Peyer's patch (tissue), 4 donors: ENCODE results near the gene SNRNP200. TPM values are rescaled to one million over a fixed set of nuclear protein-coding genes. Genes with fewer than 3 reads are reported as not detected.

Experiments
- DNase-seq, 3 donors: peaks; one replicate each; pipeline ENCODE4 v3.0.0-alpha.2; 2017 to 2019
- H3K27ac ChIP-seq, 4 donors: fragments of 200-600 bp; sonication (generic); one replicate each; pipeline ENCODE4 v1.5.1; 2016 to 2019
- H3K27me3 ChIP-seq, 2 donors: fragments of 200-600 bp; sonication (generic); one replicate each; pipeline ENCODE4 v1.5.1; 2019
- H3K36me3 ChIP-seq, 3 donors: fragments of 200-600 bp; sonication (generic); one replicate each; pipeline ENCODE4 v1.5.1; 2016 to 2019
- H3K4me1 ChIP-seq, 4 donors: fragments of 200-600 bp; sonication (generic); one replicate each; pipeline ENCODE4 v1.5.1; 2016 to 2019
- H3K4me3 ChIP-seq, 4 donors: fragments of 200-600 bp; sonication (generic); 1 replicate in 3 of 4; 2 replicates in 1 of 4; pipeline ENCODE4 v1.5.1; 2016 to 2019; ENCODE audit warnings: mild to moderate bottlenecking in 1 of 4
- H3K9me3 ChIP-seq, 4 donors: fragments of 200-600 bp; sonication (generic); one replicate each; pipeline ENCODE4 v1.5.1; 2016 to 2019; ENCODE audit warnings: mild to moderate bottlenecking in 1 of 4
- POLR2A ChIP-seq, 2 donors: fragments of 450-650 bp; IDR thresholded peaks; one replicate each; pipeline ENCODE4 v1.5.1; 2017; ENCODE audit warnings: antibody characterized with exemption in 2 of 2, mild to moderate bottlenecking in 2 of 2, moderate library complexity in 2 of 2
- total RNA-seq, 4 donors: library from RNA; depleted of rRNA; stranded (reverse); fragments of >200 nt; gene quantifications; one replicate each; pipeline ENCODE4 v1.1.0, GENCODE V29; 2016
- TF ChIP-seq, protein P1 (sequence below), 6 experiments: fragments of 450-650 bp in 4 of 6; fragments of 200-600 bp in 2 of 6; sonication (generic) in 1 of 6; IDR thresholded peaks; one replicate each; pipeline ENCODE4 v1.5.1; 2017 to 2019; ENCODE audit warnings: antibody characterized with exemption in 6 of 6, mild to moderate bottlenecking in 3 of 6, moderate library complexity in 1 of 6

Gene SNRNP200
- total RNA-seq, 4 donors from 2014 or later: 96.7 to 189 (median 119) TPM

- no peak for DNase-seq
- Histone ChIP-seq H3K36me3 (no peaks in the 10 kb centered on the region), H3K4me1 (peaks cover 0 to 20% (median 5%) of the 10 kb centered on the region in 4 donors), H3K27ac (peak overlapping the region; percentile 63 to 73 (median 68)), H3K9me3 (no peaks in the 10 kb centered on the region), H3K27me3 (peaks cover 0 to 8% of the 10 kb centered on the region in 2 donors), H3K4me3 (peak overlapping the region; percentile 54 to 76 (median 62))
- no peak for TF ChIP-seq POLR2A (IDR thresholded peaks at IDR 0.05)
- TF ChIP-seq, protein P1, sequence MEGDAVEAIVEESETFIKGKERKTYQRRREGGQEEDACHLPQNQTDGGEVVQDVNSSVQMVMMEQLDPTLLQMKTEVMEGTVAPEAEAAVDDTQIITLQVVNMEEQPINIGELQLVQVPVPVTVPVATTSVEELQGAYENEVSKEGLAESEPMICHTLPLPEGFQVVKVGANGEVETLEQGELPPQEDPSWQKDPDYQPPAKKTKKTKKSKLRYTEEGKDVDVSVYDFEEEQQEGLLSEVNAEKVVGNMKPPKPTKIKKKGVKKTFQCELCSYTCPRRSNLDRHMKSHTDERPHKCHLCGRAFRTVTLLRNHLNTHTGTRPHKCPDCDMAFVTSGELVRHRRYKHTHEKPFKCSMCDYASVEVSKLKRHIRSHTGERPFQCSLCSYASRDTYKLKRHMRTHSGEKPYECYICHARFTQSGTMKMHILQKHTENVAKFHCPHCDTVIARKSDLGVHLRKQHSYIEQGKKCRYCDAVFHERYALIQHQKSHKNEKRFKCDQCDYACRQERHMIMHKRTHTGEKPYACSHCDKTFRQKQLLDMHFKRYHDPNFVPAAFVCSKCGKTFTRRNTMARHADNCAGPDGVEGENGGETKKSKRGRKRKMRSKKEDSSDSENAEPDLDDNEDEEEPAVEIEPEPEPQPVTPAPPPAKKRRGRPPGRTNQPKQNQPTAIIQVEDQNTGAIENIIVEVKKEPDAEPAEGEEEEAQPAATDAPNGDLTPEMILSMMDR (IDR thresholded peaks at IDR 0.05): no peak
Measured at GRCh38 chr2:96324721-96325040, 19.3 kb upstream of the SNRNP200 start.

DNA sequence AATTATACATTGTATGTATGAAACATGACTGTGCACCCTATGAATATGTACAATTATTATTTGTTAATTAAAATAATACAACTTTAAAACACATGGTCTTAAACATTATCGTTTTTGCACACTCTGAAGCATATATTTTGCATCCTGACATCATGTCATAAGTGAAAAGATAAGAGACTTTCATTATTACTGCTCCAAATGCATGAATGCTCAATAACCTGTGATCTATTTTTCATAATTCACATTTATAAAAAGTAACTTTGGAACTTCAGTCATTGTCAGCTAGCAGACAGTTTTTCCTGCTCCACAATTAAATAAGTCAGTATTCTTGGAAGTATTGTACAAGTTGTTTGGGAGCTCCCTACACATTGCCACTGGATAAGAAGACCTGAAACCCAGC, 18.5 kb upstream of the SNRNP200 start:
- no peak for DNase-seq
- Histone ChIP-seq H3K36me3 (no peaks in the 10 kb centered on the region), H3K27ac (no peak overlapping the region), H3K27me3 (peaks cover 0 to 8% of the 10 kb centered on the region in 2 donors), H3K9me3 (no peaks in the 10 kb centered on the region), H3K4me3 (no peak overlapping the region), H3K4me1 (peaks cover 0 to 20% (median 5%) of the 10 kb centered on the region in 4 donors)
- no peak for TF ChIP-seq POLR2A (IDR thresholded peaks at IDR 0.05)
- TF ChIP-seq, protein P1 (IDR thresholded peaks at IDR 0.05): no peak

DNA sequence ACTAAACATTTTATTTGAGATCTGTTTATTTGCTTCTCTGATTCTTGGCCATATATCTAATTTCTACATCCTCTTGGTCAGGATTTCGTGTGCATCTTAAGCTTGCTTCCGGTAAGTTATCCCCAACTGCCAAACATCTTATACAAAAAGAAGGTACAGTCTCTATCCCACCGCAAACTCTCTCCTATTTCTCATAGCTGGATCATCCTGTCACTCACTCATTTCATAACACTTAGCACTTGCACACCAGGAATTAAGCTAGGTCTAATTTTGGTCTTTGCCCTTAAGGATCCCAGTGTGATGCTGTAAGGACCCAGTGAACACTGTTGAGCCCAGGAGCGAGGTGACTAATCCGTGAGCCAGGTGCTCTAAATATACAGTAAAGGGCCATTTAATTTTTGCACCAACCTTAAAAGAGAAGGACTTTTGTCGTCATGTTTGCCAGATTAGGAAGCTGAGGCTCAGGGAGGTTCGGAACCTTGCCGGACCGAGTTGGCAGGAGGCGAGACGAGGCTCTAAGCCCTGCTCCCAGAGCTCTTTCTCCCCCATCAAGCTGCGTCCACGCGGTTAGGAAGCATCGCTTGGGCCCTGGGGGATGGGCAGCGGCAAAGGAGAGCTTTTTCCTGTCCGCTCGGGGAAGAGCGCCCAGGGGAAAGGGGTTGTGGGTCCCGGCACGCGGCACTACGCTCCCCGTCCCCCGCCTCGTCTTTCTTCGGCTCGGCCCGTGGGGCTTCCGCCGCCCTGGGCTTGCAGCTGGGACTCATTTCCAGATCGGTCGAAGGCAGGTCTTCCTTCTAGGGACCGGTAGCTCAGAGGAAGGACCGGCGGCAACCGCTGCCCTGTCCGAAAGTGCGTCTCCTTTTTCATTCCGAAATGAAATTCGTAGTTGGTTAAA, 15.6 kb upstream of the SNRNP200 start:
- no peaks in the 10 kb centered on the region for H3K9me3 ChIP-seq
- DNase-seq: peak; percentile 45 to 59 (median 59)
- TF ChIP-seq, protein P1 (IDR thresholded peaks at IDR 0.05): no peak
- no peak for TF ChIP-seq POLR2A (IDR thresholded peaks at IDR 0.05)
- peak overlapping the region; percentile 46 to 69 (median 64) for H3K4me3 ChIP-seq
- no peaks in the 10 kb centered on the region for H3K36me3 ChIP-seq
- H3K27ac ChIP-seq: peak overlapping the region; percentile 51 to 85 (median 66)
- H3K4me1 ChIP-seq: peaks cover 0 to 20% (median 4%) of the 10 kb centered on the region in 4 donors
- peaks cover 0 to 8% of the 10 kb centered on the region in 2 donors for H3K27me3 ChIP-seq

GRCh38 chr2:96320326-96320725, 15.0 kb upstream of the SNRNP200 start:
- H3K9me3 ChIP-seq: no peaks in the 10 kb centered on the region
- no peak for TF ChIP-seq POLR2A (IDR thresholded peaks at IDR 0.05)
- TF ChIP-seq, protein P1 (IDR thresholded peaks at IDR 0.05): no peak
- peaks cover 0 to 5% of the 10 kb centered on the region in 2 donors for H3K27me3 ChIP-seq
- H3K4me3 ChIP-seq: peak overlapping the region in 2 of 4 donors; percentile 46 to 65
- no peak overlapping the region for H3K27ac ChIP-seq
- peaks cover 0 to 17% (median 4%) of the 10 kb centered on the region in 4 donors for H3K4me1 ChIP-seq
- no peaks in the 10 kb centered on the region for H3K36me3 ChIP-seq
- no peak for DNase-seq

- H3K4me3 ChIP-seq: no peak overlapping the region
- H3K36me3 ChIP-seq: no peaks in the 10 kb centered on the region
- no peak overlapping the region for H3K27ac ChIP-seq
- TF ChIP-seq, protein P1 (IDR thresholded peaks at IDR 0.05): no peak
- TF ChIP-seq POLR2A (IDR thresholded peaks at IDR 0.05): no peak
- no peak for DNase-seq
- H3K27me3 ChIP-seq: no peaks in the 10 kb centered on the region
- peaks cover 0 to 8% (median 3%) of the 10 kb centered on the region in 4 donors for H3K4me1 ChIP-seq
- no peaks in the 10 kb centered on the region for H3K9me3 ChIP-seq
Measured at GRCh38 chr2:96319396-96319795, 14.1 kb upstream of the SNRNP200 start.
